Heart left ventricle (tissue), 16 donors: ENCODE measurements around the gene LHFPL2. TPM values are rescaled to one million over a fixed set of nuclear protein-coding genes. Genes with fewer than 3 reads are reported as not detected.

ENCODE experiments used
- ATAC-seq, 4 donors: fragments of 200-7000 bp; cut with Tn5 transposase; one replicate each; pipeline ENCODE4 v1.9.1; 2020 to 2022; ENCODE audit warnings: moderate library complexity in 4 of 4, mild to moderate bottlenecking in 3 of 4, moderate number of reproducible peaks in 1 of 4
- DNase-seq, 5 donors: peaks; one replicate each; pipeline ENCODE4 v3.0.0-alpha.2; 2020
- H3K27ac ChIP-seq, 12 donors: fragments of 200-600 bp; sonication (generic) in 4 of 12; one replicate each; pipeline versions ENCODE4 v1.5.0 to v1.8.0; 2016 to 2022; ENCODE audit warnings: mild to moderate bottlenecking in 2 of 12
- H3K27me3 ChIP-seq, 9 donors: fragments of 200-600 bp; sonication (generic) in 2 of 9; one replicate each; pipeline versions ENCODE4 v1.5.1 to v1.8.0; 2016 to 2022; ENCODE audit warnings: mild to moderate bottlenecking in 3 of 9
- H3K36me3 ChIP-seq, 9 donors: fragments of 200-600 bp; sonication (generic) in 2 of 9; one replicate each; pipeline versions ENCODE4 v1.5.0 to v1.8.0; 2018 to 2022; ENCODE audit warnings: mild to moderate bottlenecking in 2 of 9
- H3K4me1 ChIP-seq, 12 donors: fragments of 200-600 bp; sonication (generic) in 4 of 12; one replicate each; pipeline versions ENCODE4 v1.5.0 to v1.8.0; 2016 to 2022; ENCODE audit warnings: mild to moderate bottlenecking in 3 of 12
- H3K4me3 ChIP-seq, 12 donors: fragments of 200-600 bp; sonication (generic) in 4 of 12; one replicate each; pipeline versions ENCODE4 v1.5.0 to v1.8.0; 2017 to 2022; ENCODE audit warnings: mild to moderate bottlenecking in 9 of 12, moderate library complexity in 4 of 12
- H3K9me3 ChIP-seq, 12 donors: fragments of 200-600 bp; sonication (generic) in 4 of 12; one replicate each; pipeline versions ENCODE4 v1.5.0 to v1.8.0; 2016 to 2022; ENCODE audit warnings: mild to moderate bottlenecking in 1 of 12
- CTCF ChIP-seq, 12 donors: fragments of 200-600 bp; sonication (generic) in 4 of 12; IDR thresholded peaks; one replicate each; pipeline versions ENCODE4 v1.5.0 to v1.8.0; 2018 to 2022; ENCODE audit warnings: antibody characterized with exemption in 12 of 12, mild to moderate bottlenecking in 5 of 12
- POLR2A ChIP-seq, 2 donors: fragments of 450-650 bp; IDR thresholded peaks; one replicate each; pipeline ENCODE4 v1.6.1; 2017; ENCODE audit warnings: antibody characterized with exemption in 2 of 2, mild to moderate bottlenecking in 2 of 2, moderate library complexity in 2 of 2
- WGBS, 4 donors: extraction: QIAGEN DNeasy Blood & Tissue Kit in 2 of 4; methylation state at CpG; one replicate each; pipeline versions ENCODE4 v1.1.5 to v1.1.7; 2013 to 2018; 5-methylcytosine and 5-hydroxymethylcytosine counted together
- intact Hi-C, 10 donors: fragments of 100-400 bp; cut with DNase I; formaldehyde crosslinking; loops; one replicate each; pipeline versions ENCODE4 v1.11.1 to v1.14.2; 2022
- polyA plus RNA-seq, 2 donors: library from polyadenylated mRNA; stranded (reverse); fragments of 200-250 nt; gene quantifications; one replicate each; pipeline ENCODE4 v1.2.3, GENCODE V29; 2013
- total RNA-seq, 9 donors: library from RNA; depleted of rRNA in 2 of 9; stranded (reverse); fragments of >200 nt in 2 of 9; fragmentation: NEBNext Ultra II Directional in 3 of 9; extraction: Animal tissue kit (Norgen Biotek cat#: 25700) in 3 of 9; gene quantifications; one replicate each; pipeline versions ENCODE4 v1.1.0 to v1.2.4, GENCODE V29; 2016 to 2023
- donor health status: ischemic (EF 13 %, LVEDD 7.1; RV severe dilation, severe dysfunction).
- donor health status: healthy with polysubstance abuse.
- donor health status: DM: no; HTN: yes; CAD: no.
- donor health status: DM: no; HTN: no; CAD: no.
- donor health status: ischemic (EF 25% LVEDD 6.9; RV normal size, moderate dysfunction).
- donor health status: ischemic (EF 25% LVEDD 5.7; RV mildly dilated, moderate dysfunction).
- donor health status: healthy.
- donor health status: DM: yes; HTN: yes; CAD: no.
- donor health status: ischemic (EF 35%, LVEDD 5.7; RV mildly dilated, moderate dysfunction).
- donor health status: nonischemic (EF 11% LVEDD 7.7; RV severe dilation, severe dysfunction).
- donor health status: DM: yes; HTN: yes; CAD: no.
- donor health status: PGD.
- donor health status: ischemic (EF 29% LVEDD 5.4; RV normal size, mild dysfunction).
- donor health status: nonischemic (EF 23%, LVEDD 6.1; RV moderate dilation, normal function).

LHFPL2 gene
- total and polyA plus RNA-seq, 11 donors = 1.8 to 35.6 (median 10.1) TPM

DNA sequence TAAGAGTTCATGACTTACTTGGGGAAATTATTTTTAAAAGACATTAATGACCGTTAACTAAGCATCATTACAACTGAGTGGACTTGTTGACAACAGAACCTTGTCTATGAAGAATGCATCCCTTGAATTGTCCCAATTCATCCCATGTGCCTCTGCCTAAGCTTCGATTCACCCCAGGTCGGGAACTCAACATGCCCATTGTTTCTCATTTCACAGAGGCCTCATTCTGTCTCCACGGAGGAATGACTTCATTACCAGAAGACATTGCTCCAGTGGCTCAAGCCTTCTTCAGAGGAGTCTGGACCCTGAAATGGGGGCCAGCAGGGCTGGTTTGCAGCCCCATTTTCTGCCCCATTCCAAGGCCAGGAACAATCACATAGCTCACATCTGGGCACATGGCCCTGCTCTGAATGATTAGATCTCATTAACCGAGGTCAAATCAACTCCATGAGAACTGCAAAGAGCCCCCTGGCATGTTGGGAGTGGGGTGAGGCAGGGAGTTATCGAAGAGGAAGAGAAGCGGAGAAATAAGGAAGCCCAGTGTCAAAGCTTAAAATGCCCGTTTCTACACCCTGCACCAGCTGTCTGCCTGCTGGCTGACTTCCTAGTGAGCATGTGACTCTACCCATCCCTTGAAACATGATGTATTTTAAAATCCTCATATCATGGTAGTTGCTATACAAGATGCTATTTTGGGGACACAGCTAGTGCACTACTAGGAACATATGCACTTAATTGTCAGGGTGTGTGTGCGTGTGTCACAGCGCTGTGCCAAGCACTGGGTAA is 137.3 kb downstream of the LHFPL2 start:
- 58 to 74% (median 70%) methylated on average over 10 of the region's 10 CpGs for WGBS, 4 donors
- Histone ChIP-seq H3K4me1 (peaks cover 0 to 67% (median 24%) of the 10 kb centered on the region in 12 donors), H3K9me3 (no peaks in the 10 kb centered on the region), H3K36me3 (peaks cover 0 to 6% (median 0%) of the 10 kb centered on the region in 9 donors), H3K27ac (peak overlapping the region in 8 of 12 donors; percentile 9 to 85 (median 54)), H3K4me3 (peak overlapping the region in 2 of 12 donors; percentile 60 to 67), H3K27me3 (no peaks in the 10 kb centered on the region)
- DNase-seq = peak in 1 of 5 donors; percentile 65
- ATAC-seq = peak; percentile 28 to 62 (median 38)
- TF ChIP-seq POLR2A (IDR thresholded peaks at IDR 0.05) (no peak), CTCF (IDR thresholded peaks at IDR 0.05) (no peak)
- intact Hi-C loops = loop anchor here in 1 of 10 donors (10.0 kb wide), 1 partner anchor 147 kb away; the partner anchor contains the start of gene SCAMP1

DNA sequence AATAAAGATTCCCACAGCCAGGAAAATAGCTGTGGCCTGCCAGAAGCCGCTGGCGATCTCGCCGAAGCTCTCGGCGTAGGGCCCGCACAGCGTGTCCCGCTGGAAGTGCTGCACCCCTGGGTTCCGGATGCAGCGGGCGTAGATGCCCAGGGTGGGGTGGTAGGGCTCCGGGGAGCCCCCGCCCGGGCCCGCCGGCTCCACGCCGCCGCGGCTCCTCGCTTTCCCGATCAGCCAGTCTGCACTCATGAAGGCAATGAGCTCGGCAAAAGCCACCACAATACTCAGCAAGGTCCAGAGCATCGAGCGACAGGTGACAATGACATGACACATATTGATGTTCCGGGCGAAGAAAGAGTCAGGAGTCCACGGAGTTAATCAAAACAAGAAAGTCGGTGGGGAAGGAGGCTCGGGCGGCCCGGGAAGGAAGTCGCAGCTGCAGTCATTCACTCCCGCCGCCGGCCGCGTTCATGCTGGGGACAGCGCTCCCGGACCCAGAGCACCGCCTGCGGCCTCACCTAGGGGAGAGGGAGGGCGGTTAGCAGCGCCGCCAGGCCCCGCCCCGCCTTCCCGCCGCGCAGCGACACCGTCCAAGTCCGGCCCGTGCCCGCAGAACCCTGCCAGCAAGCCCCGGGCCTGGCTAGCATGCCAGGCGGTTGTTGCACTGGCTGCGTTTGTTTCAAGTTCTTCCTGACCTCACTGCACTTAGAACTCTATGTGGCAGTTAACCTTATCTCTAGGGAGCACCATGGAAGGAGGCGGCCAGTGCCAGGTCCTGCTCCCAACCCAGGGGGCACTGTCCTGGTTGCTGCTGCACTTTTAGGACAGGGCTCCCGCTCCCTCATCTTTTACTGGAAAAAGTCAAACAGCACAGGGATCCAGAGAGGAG is 138.4 kb downstream of the LHFPL2 start:
- TF ChIP-seq POLR2A (IDR thresholded peaks at IDR 0.05) = peak in 1 of 2 donors; percentile 12
- TF ChIP-seq CTCF (IDR thresholded peaks at IDR 0.05) = peak in 5 of 12 donors; percentile 14 to 41 (median 22)
- H3K36me3 ChIP-seq = peaks cover 0 to 6% (median 0%) of the 10 kb centered on the region in 9 donors
- peaks cover 0 to 76% (median 33%) of the 10 kb centered on the region in 12 donors for H3K4me1 ChIP-seq
- H3K9me3 ChIP-seq = no peaks in the 10 kb centered on the region
- WGBS, 4 donors = 10 to 27% (median 17%) methylated on average over 23 to 61 of the region's 61 CpGs
- peak overlapping the region in 11 of 12 donors; percentile 51 to 85 (median 63) for H3K27ac ChIP-seq
- intact Hi-C loops = loop anchor here in 1 of 10 donors (10.0 kb wide), 1 partner anchor 145 kb away; the partner anchor contains the start of gene SCAMP1
- peak; percentile 70 to 90 (median 85) for DNase-seq
- H3K4me3 ChIP-seq = peak overlapping the region; percentile 24 to 67 (median 48)
- H3K27me3 ChIP-seq = no peaks in the 10 kb centered on the region
- peak; percentile 84 to 95 (median 91) for ATAC-seq

- Histone ChIP-seq H3K36me3 (peaks cover 0 to 6% (median 0%) of the 10 kb centered on the region in 9 donors), H3K27ac (peak overlapping the region in 9 of 12 donors; percentile 51 to 85 (median 65)), H3K4me3 (peak overlapping the region in 11 of 12 donors; percentile 24 to 67 (median 48)), H3K9me3 (no peaks in the 10 kb centered on the region), H3K4me1 (peaks cover 4 to 81% (median 41%) of the 10 kb centered on the region in 12 donors), H3K27me3 (no peaks in the 10 kb centered on the region)
- DNase-seq (no peak), ATAC-seq (no peak)
- TF ChIP-seq CTCF (IDR thresholded peaks at IDR 0.05) (no peak), POLR2A (IDR thresholded peaks at IDR 0.05) (no peak)
- 64 to 78% (median 73%) methylated on average over 18 of the region's 18 CpGs for WGBS, 4 donors
- intact Hi-C loops = no loop called here
These were observed 139.3 kb downstream of the LHFPL2 start for GRCh38 chr5:78509145-78509865.
